ENCODE data around the gene MAP7D1.
"Not testable (repeated sequence)": the region's sequence is repeated elsewhere in the genome, so short reads cannot be mapped to it uniquely, and the experiment has no call there.

MAP7D1 gene

GRCh38 chr1:36168514-36168913 lies 12.6 kb downstream of the MAP7D1 start:
- no peak for DNase-seq (ENCODE audit: low read depth)

DNA sequence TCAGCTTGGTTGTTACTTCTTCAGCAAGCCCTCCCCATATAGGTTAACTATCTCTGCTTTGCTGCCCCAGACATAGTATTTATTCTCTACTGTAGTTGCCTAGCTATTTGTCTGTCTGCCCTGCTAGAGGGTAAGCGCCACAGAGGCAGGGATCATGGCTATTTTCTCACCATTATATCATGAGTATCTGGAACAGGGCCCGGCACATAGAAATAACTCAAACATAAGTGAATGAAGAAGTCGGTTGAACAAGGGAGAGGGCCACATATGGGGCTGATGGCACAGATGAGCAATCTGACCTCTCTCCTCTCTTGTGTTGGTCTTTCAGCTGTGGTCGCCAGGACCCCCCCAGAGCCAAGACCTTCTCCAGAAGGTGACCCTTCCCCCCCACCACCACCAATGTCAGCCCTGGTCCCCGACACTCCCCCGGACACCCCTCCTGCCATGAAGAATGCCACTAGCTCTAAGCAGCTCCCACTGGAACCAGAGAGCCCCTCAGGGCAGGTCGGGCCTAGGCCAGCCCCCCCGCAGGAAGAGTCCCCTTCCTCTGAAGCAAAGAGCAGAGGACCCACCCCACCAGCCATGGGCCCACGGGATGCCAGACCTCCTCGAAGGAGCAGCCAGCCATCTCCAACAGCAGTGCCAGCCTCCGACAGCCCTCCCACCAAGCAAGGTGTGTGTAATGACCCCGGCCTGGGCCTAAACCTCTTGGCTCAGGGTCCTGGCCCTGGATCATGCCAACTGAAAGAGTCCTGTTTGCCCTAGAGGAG lies 14.9 kb downstream of the MAP7D1 start:
- no peak for DNase-seq (ENCODE audit: low read depth)

GRCh38 chr1:36172017-36172747 lies 16.2 kb downstream of the MAP7D1 start:
- DNase-seq (ENCODE audit: low read depth): no peak

- DNase-seq (ENCODE audit: low read depth): no peak
These were observed 17.0 kb downstream of the MAP7D1 start for GRCh38 chr1:36172983-36173382.

DNA sequence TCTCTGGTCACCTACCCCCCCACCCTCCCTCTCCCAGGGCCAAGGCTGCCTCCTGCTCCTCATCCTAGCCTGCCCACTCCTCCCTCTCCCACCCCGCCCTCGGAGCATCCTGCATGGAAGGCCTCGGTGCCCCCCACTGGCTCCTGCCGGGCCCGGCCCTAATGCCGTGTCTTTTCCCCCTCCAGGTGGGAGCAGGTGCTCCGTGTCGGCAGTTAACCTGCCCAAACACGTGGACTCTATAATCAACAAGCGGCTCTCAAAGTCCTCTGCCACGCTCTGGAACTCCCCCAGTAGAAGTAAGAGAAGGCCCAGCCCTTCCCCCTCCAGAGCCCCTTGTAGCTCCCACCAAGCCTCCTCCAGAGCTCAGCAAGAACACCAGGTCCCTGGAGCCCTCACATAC lies 18.8 kb downstream of the MAP7D1 start:
- no peak for DNase-seq (ENCODE audit: low read depth)

DNA sequence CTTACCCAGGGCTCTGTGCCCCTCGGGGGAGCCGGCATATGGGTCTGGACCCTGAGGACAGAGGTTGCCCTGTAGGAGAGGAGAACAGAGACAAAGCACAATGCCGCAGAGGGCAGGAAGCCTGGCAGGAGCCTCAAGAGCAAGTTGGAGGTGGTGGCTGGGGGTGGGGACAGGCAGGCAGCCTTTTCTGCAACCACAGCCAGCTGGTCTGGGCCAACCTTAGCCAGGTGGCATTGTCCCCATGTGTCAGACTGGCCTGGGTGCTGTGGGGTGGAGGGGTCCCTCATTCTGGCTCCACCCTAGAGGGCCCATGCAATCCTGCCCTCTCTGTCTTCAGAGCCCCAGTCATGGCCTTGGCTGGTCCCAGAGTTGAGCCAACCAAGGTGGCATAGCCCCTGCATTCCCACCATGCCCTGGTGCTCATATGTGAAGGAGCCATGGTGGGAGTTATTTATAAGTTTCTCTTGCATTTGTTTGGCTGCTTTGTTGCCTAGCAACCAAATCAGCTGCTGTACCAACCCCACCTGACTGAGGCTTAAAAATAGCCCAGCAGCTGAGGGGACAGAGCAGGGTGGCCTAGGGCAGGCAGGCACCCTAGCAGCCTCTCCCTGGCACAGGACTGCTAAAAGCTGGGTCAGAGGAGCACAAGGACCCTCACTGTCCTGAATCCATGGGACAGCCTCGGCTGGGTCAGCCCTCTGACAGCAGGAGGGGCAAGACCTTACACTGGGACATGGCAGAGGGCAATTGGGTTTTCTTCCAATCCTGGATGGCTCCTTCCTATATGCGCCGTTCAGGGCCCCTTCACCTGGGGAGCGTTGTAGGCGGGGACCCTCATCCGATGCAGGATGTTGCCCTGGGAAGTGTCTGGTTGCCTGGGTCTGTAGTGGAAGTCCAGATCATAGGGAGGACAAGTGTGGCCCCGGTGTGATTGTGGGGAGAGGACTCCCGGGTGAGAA lies 19.5 kb downstream of the MAP7D1 start:
- no peak for DNase-seq (ENCODE audit: low read depth)

DNA sequence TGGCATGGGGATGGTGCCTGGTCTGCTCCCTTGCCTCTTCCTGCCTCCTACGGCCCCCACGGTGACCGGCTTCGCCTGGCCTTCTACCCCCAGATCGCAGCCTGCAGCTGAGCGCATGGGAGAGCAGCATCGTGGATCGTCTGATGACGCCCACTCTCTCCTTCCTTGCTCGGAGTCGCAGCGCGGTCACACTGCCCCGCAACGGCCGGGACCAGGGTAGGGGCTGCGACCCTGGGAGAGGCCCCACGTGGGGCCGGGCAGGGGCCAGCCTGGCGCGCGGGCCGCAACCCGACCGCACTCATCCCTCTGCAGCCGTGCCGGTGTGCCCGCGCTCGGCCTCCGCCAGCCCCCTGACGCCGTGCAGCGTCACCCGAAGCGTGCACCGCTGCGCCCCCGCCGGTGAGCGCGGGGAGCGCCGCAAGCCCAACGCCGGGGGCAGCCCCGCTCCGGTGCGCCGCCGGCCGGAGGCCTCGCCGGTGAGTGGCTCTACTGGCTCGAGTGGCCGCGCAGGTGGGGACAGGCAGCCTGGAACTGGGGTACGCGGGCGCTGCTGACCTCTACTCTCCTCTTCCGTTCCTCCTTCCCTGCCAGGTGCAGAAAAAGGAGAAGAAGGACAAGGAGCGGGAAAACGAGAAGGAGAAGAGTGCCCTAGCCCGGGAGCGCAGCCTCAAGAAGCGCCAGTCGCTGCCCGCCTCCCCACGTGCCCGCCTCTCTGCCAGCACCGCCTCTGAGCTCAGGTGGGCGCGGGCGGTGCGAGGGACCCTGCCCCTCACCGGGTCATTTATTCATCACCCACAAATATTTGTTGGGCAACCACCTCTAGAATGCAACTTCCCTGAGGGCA lies 20.4 kb downstream of the MAP7D1 start:
- DNase-seq (ENCODE audit: low read depth): no peak

- no peak for DNase-seq (ENCODE audit: low read depth)
These were observed 21.9 kb downstream of the MAP7D1 start for GRCh38 chr1:36177589-36178431.

DNA sequence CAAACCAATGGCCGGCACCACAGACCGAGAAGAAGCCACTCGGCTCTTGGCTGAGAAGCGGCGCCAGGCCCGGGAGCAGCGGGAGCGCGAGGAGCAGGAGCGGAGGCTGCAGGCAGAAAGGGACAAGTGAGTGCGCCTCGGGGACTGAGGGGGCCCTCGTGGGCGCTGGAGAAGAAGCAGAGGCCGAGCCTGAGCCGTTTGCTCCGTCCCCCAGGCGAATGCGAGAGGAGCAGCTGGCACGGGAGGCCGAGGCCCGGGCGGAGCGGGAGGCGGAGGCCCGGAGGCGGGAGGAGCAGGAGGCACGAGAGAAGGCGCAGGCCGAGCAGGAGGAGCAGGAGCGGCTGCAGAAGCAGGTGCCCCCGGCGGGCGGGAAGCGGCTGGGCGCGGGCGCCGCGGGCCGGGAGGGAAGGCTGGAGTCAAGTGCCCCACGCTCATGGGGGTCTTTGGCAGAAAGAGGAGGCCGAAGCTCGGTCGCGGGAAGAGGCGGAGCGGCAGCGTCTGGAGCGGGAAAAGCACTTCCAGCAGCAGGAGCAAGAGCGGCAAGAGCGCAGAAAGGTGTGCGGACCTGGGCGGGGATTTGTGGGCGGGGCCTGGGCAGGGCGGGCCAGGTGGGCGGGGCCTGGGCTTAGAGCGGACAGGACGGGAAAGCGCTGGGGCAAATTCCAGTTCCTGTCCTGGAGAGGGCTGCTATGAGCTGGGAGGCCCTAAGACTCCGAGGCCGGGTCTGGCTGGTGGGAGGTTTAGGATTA lies 22.7 kb downstream of the MAP7D1 start:
- no peak for DNase-seq (ENCODE audit: low read depth)

GRCh38 chr1:36179220-36179600 lies 23.2 kb downstream of the MAP7D1 start:
- no peak for DNase-seq (ENCODE audit: low read depth)

DNA sequence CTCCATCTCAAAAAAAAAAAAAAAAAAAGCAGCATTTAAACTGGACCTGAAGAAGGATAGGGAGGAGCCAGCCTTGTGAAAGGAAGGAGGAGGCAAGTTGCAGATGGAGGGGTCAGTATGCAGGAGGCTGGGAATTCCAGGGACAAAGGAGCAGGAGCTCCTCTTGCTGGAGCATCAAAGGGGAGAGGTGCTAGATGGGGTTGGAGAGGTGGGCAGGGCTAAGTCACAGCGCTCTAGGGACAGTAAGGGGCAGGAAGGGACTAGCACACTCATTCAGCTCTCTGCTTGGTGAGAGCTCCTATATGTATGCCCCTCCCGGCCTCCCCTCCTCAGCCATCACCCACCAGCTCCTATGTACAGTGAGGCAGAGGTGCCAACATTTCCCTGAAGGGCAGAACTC lies 26.8 kb downstream of the MAP7D1 start:
- no peak for DNase-seq (ENCODE audit: low read depth)

DNA sequence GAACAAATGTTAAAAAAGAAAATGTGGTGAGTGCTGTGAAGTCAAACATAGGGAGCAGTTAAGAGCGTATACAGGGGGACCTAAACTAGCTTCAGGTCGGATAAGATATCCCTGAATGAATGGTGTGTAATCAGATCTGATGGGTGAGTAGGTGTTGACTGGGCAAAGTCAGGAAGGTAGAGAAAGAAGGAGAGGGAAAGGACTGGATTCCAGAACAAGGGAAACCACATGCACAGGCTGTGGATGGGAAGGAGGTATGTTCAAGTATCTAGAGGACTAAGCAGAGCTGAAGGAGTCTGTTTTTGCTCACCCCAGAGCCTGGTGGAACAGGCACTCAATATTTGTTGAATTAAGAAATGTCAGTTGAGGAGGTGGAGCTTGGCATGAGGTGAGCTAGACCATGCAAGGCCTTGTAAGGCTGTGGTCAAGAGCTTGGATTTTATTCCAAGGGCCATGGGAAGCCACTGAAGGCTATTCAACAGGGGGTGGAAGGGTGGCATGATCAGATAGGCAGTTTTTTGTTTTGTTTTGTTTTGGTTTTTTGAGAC lies 27.4 kb downstream of the MAP7D1 start:
- no peak for DNase-seq (ENCODE audit: low read depth)

- peak; percentile 64 for DNase-seq (ENCODE audit: low read depth)
These were observed 32.0 kb downstream of the MAP7D1 start for GRCh38 chr1:36187800-36188593.

DNA sequence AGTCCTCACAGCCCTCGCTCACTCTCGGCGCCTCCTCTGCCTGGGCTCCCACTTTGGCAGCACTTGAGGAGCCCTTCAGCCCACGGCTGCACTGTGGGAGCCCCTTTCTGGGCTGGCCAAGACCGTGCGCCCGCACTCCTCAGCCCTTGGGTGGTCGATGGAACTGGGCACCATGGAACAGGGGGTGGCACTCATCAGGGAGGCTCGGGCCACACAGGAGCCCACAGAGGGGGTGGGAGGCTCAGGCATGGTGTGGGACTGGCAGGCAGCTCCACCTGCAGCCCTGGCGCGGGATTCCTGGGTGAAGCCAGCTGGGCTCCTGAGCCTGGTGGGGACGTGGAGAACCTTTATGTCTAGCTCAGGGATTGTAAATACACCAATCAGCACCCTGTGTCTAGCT lies 40.8 kb downstream of the MAP7D1 start:
- not testable (repeated sequence) for DNase-seq (ENCODE audit: low read depth)

DNA sequence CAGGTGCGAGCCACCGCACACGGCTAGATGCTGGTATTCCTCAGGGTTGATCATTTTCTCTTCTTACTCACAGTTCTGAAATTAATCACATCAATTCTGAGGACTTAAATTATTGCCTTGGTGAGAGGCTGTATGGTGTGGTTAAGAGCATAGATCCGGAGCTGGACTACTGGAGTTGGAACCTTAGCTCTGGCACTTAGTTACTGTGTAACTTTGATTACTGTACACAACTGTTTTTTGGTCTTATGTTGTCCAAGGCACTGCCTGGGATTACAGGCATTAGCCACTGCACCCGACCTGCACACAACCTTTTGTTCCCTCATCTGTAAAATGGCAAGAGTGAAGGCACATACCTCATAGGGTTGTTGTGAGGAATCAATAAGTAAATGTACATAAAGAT lies 42.7 kb downstream of the MAP7D1 start:
- no peak for DNase-seq (ENCODE audit: low read depth)

GRCh38 chr1:36199934-36200741 lies 44.2 kb downstream of the MAP7D1 start:
- no peak for DNase-seq (ENCODE audit: low read depth)

GRCh38 chr1:36203027-36203553 lies 47.1 kb downstream of the MAP7D1 start:
- no peak for DNase-seq (ENCODE audit: low read depth)

All from activated gamma-delta T cell treated with anti-CD3 and anti-CD28 coated beads, Interleukin-2, amount 50 U/mL, for 16 hours (primary cell).